HEK293 (cell line): Measurements from ENCODE around the gene GGPS1.
"Not testable (repeated sequence)": the region's sequence is repeated elsewhere in the genome, so short reads cannot be mapped to it uniquely, and the experiment has no call there.

Experiments used
- CTCF ChIA-PET: fragments of 350-600 bp; formaldehyde crosslinking; extraction: SDS; loops from one replicate; lab custom pipeline; 2021; ENCODE audit warnings: antibody characterized with exemption; lab: Yijun Ruan, JAX
- POLR2A ChIA-PET: fragments of 300-600 bp; formaldehyde crosslinking; extraction: SDS; loops from one replicate; lab custom pipeline; 2020; ENCODE audit warnings: antibody characterized with exemption, inconsistent platforms; lab: Yijun Ruan, JAX
- H3K27ac ChIP-seq: fragments of 200-500 bp; sonication (Bioruptor generic); 2 replicates; pipeline ENCODE4 v1.5.1; 2014; ENCODE audit warnings: low read depth, low read length, control low read depth, inconsistent platforms; ENCODE audit errors: extremely low read depth
- H3K36me3 ChIP-seq, 2 experiments: fragments of 200-500 bp in 1 of 2; sonication (Bioruptor generic) in 1 of 2; 1 replicate in 1 of 2; 2 replicates in 1 of 2; pipeline ENCODE4 v1.5.1; 2014 to 2017; ENCODE audit warnings: inconsistent platforms in 2 of 2, low read length in 2 of 2; ENCODE audit not compliant: control insufficient read depth in 2 of 2, insufficient read depth in 1 of 2
- H3K4me1 ChIP-seq: fragments of 200-500 bp; sonication (Bioruptor generic); 2 replicates; pipeline ENCODE4 v1.5.1; 2014; ENCODE audit warnings: mild to moderate bottlenecking, low read length, inconsistent platforms; ENCODE audit not compliant: control insufficient read depth, insufficient read depth
- H3K4me3 ChIP-seq: 2 replicates; pipeline ENCODE4 v1.5.1; 2011; ENCODE audit warnings: low read depth, mild to moderate bottlenecking, control low read depth, low read length, moderate library complexity
- H3K9me3 ChIP-seq: fragments of 200-500 bp; sonication (Bioruptor generic); 2 replicates; pipeline ENCODE4 v1.5.1; 2014; ENCODE audit warnings: low read depth, low read length, inconsistent platforms; ENCODE audit not compliant: control insufficient read depth, insufficient read depth
- KLF16 ChIP-seq: fragments of 450-650 bp; formaldehyde crosslinking; IDR thresholded peaks from 2 replicates; pipeline ENCODE4 v1.5.1; 2017; ENCODE audit warnings: missing biosample characterization, missing genetic modification characterization
- OSR2 ChIP-seq: fragments of 450-650 bp; formaldehyde crosslinking; IDR thresholded peaks from 2 replicates; pipeline ENCODE4 v1.5.1; 2016; ENCODE audit warnings: missing biosample characterization, missing genetic modification characterization
- PRDM6 ChIP-seq: fragments of 450-650 bp; formaldehyde crosslinking; IDR thresholded peaks from 2 replicates; pipeline ENCODE4 v1.5.1; 2017; ENCODE audit warnings: missing biosample characterization, missing genetic modification characterization
- SCRT2 ChIP-seq: fragments of 450-650 bp; formaldehyde crosslinking; IDR thresholded peaks from 2 replicates; pipeline ENCODE4 v1.5.1; 2016; ENCODE audit warnings: missing biosample characterization, missing genetic modification characterization
- TRIM28 ChIP-seq: IDR thresholded peaks from 2 replicates; pipeline ENCODE4 v1.6.1; 2011; ENCODE audit warnings: low read length, control low read depth, borderline replicate concordance
- WT1 ChIP-seq: fragments of 450-650 bp; formaldehyde crosslinking; IDR thresholded peaks from 2 replicates; pipeline ENCODE4 v1.5.1; 2016; ENCODE audit warnings: missing biosample characterization, missing genetic modification characterization
- ZBTB17 ChIP-seq: fragments of 450-650 bp; formaldehyde crosslinking; IDR thresholded peaks from 2 replicates; pipeline ENCODE4 v1.5.1; 2016; ENCODE audit warnings: missing biosample characterization, missing genetic modification characterization
- ZBTB21 ChIP-seq: fragments of 450-650 bp; formaldehyde crosslinking; IDR thresholded peaks from 2 replicates; pipeline ENCODE4 v1.5.1; 2017; ENCODE audit warnings: missing biosample characterization, missing genetic modification characterization
- ZNF146 ChIP-seq: fragments of 450-650 bp; formaldehyde crosslinking; IDR thresholded peaks from 2 replicates; pipeline ENCODE4 v1.5.1; 2016; ENCODE audit warnings: missing biosample characterization, missing genetic modification characterization
- ZNF184 ChIP-seq: fragments of 450-650 bp; IDR thresholded peaks from 2 replicates; pipeline ENCODE4 v1.5.1; 2018; ENCODE audit warnings: missing biosample characterization, mild to moderate bottlenecking, missing genetic modification characterization
- ZNF2 ChIP-seq: fragments of 450-650 bp; formaldehyde crosslinking; IDR thresholded peaks from 2 replicates; pipeline ENCODE4 v1.5.1; 2016; ENCODE audit warnings: missing biosample characterization, missing genetic modification characterization
- ZNF202 ChIP-seq: fragments of 450-650 bp; formaldehyde crosslinking; IDR thresholded peaks from 2 replicates; pipeline ENCODE4 v1.5.1; 2016; ENCODE audit warnings: missing biosample characterization, missing genetic modification characterization, borderline replicate concordance
- ZNF391 ChIP-seq: fragments of 450-650 bp; formaldehyde crosslinking; IDR thresholded peaks from 2 replicates; pipeline ENCODE4 v1.5.1; 2016; ENCODE audit warnings: low read depth, missing biosample characterization, missing genetic modification characterization, borderline replicate concordance
- ZNF426 ChIP-seq: fragments of 450-650 bp; formaldehyde crosslinking; IDR thresholded peaks from 2 replicates; pipeline ENCODE4 v1.5.1; 2017; ENCODE audit warnings: missing biosample characterization, missing genetic modification characterization, mild to moderate bottlenecking, inconsistent platforms, moderate library complexity
- ZNF529 ChIP-seq: fragments of 450-650 bp; formaldehyde crosslinking; IDR thresholded peaks from 2 replicates; pipeline ENCODE4 v1.5.1; 2017; ENCODE audit warnings: missing genetic modification characterization, missing biosample characterization; ENCODE audit not compliant: insufficient replicate concordance
- ZNF530 ChIP-seq: fragments of 450-650 bp; formaldehyde crosslinking; IDR thresholded peaks from 2 replicates; pipeline ENCODE4 v1.5.1; 2016; ENCODE audit warnings: low read depth, missing biosample characterization, missing genetic modification characterization
- ZNF560 ChIP-seq: fragments of 450-650 bp; formaldehyde crosslinking; IDR thresholded peaks from 2 replicates; pipeline ENCODE4 v1.5.1; 2017; ENCODE audit warnings: missing biosample characterization, missing genetic modification characterization, borderline replicate concordance
- ZNF624 ChIP-seq: fragments of 450-650 bp; formaldehyde crosslinking; IDR thresholded peaks from 2 replicates; pipeline ENCODE4 v1.5.1; 2017; ENCODE audit warnings: missing biosample characterization, missing genetic modification characterization
- ZNF629 ChIP-seq: fragments of 450-650 bp; formaldehyde crosslinking; IDR thresholded peaks from 2 replicates; pipeline ENCODE4 v1.5.1; 2017; ENCODE audit warnings: missing biosample characterization, missing genetic modification characterization
- ZNF747 ChIP-seq: fragments of 450-650 bp; formaldehyde crosslinking; IDR thresholded peaks from 2 replicates; pipeline ENCODE4 v1.5.1; 2016; ENCODE audit warnings: missing biosample characterization, missing genetic modification characterization
- ZSCAN23 ChIP-seq: fragments of 450-650 bp; formaldehyde crosslinking; IDR thresholded peaks from 2 replicates; pipeline ENCODE4 v1.5.1; 2016; ENCODE audit warnings: missing biosample characterization, missing genetic modification characterization
- TF ChIP-seq, protein P1 (sequence below): fragments of 450-650 bp; formaldehyde crosslinking; IDR thresholded peaks from 2 replicates; pipeline ENCODE4 v1.5.1; 2016; ENCODE audit warnings: missing biosample characterization, missing genetic modification characterization

Gene GGPS1

GRCh38 chr1:235375919-235376605, 47.7 kb downstream of the GGPS1 start (continued):
- TF ChIP-seq ZNF202 (tag by site-specific recombination) (no peak), ZNF629 (0 out of 2 replicates have a peak, but pooled peaks have one; percentile 15)

DNA sequence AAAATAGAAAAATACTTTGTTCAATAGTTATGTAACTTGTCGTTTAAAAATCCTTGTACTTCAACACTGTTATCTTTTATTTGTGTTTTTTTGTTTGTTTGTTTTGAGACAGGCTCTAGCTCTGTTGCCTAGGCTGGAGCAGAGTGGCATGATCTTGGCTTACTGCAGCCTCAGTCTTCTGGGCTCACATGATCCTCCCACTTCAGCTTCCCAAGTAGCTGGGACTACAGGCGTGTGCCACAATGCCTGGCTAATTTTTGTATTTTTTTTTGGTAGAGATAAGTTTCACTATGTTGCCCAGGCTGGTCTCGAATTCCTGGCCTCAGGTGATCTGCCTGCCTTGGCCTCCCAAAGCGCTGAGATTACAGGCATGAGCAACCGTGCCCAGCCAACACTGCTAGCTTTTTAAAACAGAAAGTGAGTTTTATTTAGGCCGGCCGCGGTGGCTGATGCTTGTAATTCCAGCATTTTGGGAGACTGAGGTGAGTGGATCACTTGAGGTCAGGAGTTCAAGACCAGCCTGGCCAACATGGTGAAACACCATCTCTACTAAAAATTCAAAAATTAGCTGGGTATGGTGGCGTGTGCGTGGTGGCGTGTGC, 49.9 kb downstream of the GGPS1 start:
- not testable (repeated sequence) for H3K4me1 ChIP-seq, H3K4me3 ChIP-seq, H3K27ac ChIP-seq, H3K9me3 ChIP-seq
- peaks cover 42 to 59% of the 10 kb centered on the region in 2 experiments for H3K36me3 ChIP-seq
- TF ChIP-seq OSR2 (tag by site-specific recombination) = peak; percentile 67
- peak; percentile 48; the same call in 1 of the 2 replicates for TF ChIP-seq ZBTB17 (tag by site-specific recombination)
- POLR2A ChIA-PET = interaction anchor here (1.6 kb wide), 1 partner anchor 50 kb away, joined by 3 read pairs; the partner anchor contains the start of genes ARID4B and GGPS1
- CTCF ChIA-PET = interaction anchor here (0.5 to 4.9 kb wide), 4 partner anchors 38 to 1006 kb away, joined by 3 to 21 read pairs (median 3); no protein-coding TSS in a partner anchor

- TF ChIP-seq, protein P1, sequence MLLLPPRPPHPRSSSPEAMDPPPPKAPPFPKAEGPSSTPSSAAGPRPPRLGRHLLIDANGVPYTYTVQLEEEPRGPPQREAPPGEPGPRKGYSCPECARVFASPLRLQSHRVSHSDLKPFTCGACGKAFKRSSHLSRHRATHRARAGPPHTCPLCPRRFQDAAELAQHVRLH (tag by site-specific recombination) = peak; percentile 79; the same call in 1 of the 2 replicates
- TF ChIP-seq SCRT2 (tag by site-specific recombination) (0 out of 2 replicates have a peak, but pooled peaks have one; percentile 25), ZNF184 (tag by site-specific recombination) (peak; percentile 92), ZNF146 (tag by site-specific recombination) (peak; percentile 95)
- CTCF ChIA-PET, H3K4me1 ChIP-seq, H3K4me3 ChIP-seq, H3K9me3 ChIP-seq, H3K27ac ChIP-seq, POLR2A ChIA-PET: not testable (repeated sequence)
- peaks cover 30 to 40% of the 10 kb centered on the region in 2 experiments for H3K36me3 ChIP-seq
These were observed 53.8 kb downstream of the GGPS1 start for GRCh38 chr1:235381955-235382739.

GRCh38 chr1:235385633-235386032, 57.3 kb downstream of the GGPS1 start:
- H3K9me3 ChIP-seq, CTCF ChIA-PET, POLR2A ChIA-PET, H3K4me3 ChIP-seq, H3K27ac ChIP-seq, H3K4me1 ChIP-seq: not testable (repeated sequence)
- peaks cover 8 to 18% of the 10 kb centered on the region in 2 experiments for H3K36me3 ChIP-seq
- TF ChIP-seq ZNF529 (tag by site-specific recombination) = peak; percentile 88

DNA sequence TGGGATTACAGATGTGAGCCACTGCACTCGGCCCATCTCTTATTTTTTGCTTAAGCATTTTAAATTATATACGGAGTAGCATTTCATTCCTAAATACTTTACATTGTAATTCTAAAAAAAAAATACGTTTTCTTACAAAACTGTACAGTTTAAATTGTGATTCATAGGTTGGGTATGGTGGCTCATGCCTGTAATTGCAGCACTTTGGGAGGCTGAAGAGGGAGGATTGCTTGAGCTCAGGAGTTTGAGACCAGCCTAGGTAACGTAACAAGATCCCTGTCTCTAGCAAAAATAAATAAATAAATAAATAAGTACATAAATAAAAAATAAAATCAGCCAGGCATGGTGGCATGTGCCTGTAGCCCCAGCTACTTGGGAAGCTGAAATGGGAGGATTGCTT, 63.5 kb downstream of the GGPS1 start:
- Histone ChIP-seq H3K27ac (no peak overlapping the region), H3K36me3 (peaks cover 0 to 7% of the 10 kb centered on the region in 2 experiments; a peak in 2 of 3 replicates), H3K4me3 (no peak overlapping the region), H3K9me3 (no peaks in the 10 kb centered on the region; the same call in none of the 2 replicates), H3K4me1 (no peaks in the 10 kb centered on the region)
- POLR2A ChIA-PET = no interaction called here
- CTCF ChIA-PET = interaction anchor here (4.3 kb wide), 1 partner anchor 24 kb away, joined by 25 read pairs; no protein-coding TSS in a partner anchor
- TF ChIP-seq TRIM28 (no peak), ZSCAN23 (tag by site-specific recombination) (0 out of 2 replicates have a peak, but pooled peaks have one; percentile 24), ZNF426 (tag by site-specific recombination) (no peak), ZNF391 (tag by site-specific recombination) (no peak), ZNF624 (tag by site-specific recombination) (no peak), PRDM6 (tag by site-specific recombination) (no peak), WT1 (tag by site-specific recombination) (0 out of 2 replicates have a peak, but pooled peaks have one; percentile 36), ZNF530 (tag by site-specific recombination) (no peak), ZNF560 (no peak), ZBTB21 (tag by site-specific recombination) (no peak), KLF16 (tag by site-specific recombination) (no peak), ZNF2 (tag by site-specific recombination) (no peak), ZNF747 (tag by site-specific recombination) (no peak)
